ENCODE results near the gene GNMT.

DNA sequence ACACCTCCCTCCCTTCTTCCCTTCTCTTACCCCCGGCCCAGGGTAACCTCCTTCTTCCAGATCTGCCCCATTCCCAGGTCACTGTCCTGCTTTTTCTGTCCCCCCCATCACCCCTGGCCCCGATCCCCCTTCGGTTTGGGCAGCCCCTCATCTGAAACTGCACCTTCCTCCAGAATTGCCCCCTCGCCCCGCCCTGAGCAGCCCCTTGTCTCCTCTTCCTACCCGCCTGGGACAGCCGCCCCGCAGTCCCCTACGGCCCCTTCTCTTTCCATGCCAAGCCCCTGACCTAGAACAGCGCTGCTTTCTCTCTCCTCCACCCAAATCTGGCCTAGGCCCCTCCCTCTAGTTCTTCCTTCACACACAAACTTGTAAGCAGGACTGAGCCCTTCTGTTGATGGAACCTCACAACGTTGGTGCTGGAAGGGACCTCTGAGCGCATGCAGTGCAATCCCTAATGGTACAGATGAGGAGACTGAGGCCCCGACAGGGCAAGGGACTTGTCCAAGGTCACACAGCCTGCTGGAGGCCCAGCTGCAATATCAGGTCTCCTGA lies 24.4 kb downstream of the GNMT start:
- no peak for TF ChIP-seq KDM1A (IDR thresholded peaks at IDR 0.05; ENCODE audit: low read depth)
- TF ChIP-seq POLR2A (IDR thresholded peaks at IDR 0.05; ENCODE audit: low read length): no peak
- TF ChIP-seq, protein P1, sequence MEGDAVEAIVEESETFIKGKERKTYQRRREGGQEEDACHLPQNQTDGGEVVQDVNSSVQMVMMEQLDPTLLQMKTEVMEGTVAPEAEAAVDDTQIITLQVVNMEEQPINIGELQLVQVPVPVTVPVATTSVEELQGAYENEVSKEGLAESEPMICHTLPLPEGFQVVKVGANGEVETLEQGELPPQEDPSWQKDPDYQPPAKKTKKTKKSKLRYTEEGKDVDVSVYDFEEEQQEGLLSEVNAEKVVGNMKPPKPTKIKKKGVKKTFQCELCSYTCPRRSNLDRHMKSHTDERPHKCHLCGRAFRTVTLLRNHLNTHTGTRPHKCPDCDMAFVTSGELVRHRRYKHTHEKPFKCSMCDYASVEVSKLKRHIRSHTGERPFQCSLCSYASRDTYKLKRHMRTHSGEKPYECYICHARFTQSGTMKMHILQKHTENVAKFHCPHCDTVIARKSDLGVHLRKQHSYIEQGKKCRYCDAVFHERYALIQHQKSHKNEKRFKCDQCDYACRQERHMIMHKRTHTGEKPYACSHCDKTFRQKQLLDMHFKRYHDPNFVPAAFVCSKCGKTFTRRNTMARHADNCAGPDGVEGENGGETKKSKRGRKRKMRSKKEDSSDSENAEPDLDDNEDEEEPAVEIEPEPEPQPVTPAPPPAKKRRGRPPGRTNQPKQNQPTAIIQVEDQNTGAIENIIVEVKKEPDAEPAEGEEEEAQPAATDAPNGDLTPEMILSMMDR (IDR thresholded peaks at IDR 0.05): no peak
- no peak for TF ChIP-seq EP300 (IDR thresholded peaks at IDR 0.05)
- TF ChIP-seq HEYL (CRISPR knock-in tag; IDR thresholded peaks at IDR 0.05): no peak
- TF ChIP-seq HOXA7 (CRISPR knock-in tag; IDR thresholded peaks at IDR 0.05): no peak
- no peak for TF ChIP-seq HDAC2 (IDR thresholded peaks at IDR 0.05)
- no peak for TF ChIP-seq CEBPB (IDR thresholded peaks at IDR 0.05)
- TF ChIP-seq ZNF302 (CRISPR knock-in tag; IDR thresholded peaks at IDR 0.05): no peak
- no peak for TF ChIP-seq EHMT2 (IDR thresholded peaks at IDR 0.05; ENCODE audit: low read depth)
- TF ChIP-seq SREBF2 (IDR thresholded peaks at IDR 0.05): no peak

Data from A549 (cell line).